Hepatocyte (in vitro differentiated cells): Measurements from ENCODE around the gene NEK4. TPM values are rescaled to one million over a fixed set of nuclear protein-coding genes. Genes with fewer than 3 reads are reported as not detected.
A peak's percentile ranks its signal among the peaks of the same experiment; 100 is the strongest.

Experiments used
- DNase-seq: peaks from one replicate; pipeline ENCODE4 v3.0.0-alpha.2; 2016; ENCODE audit warnings: low spot score
- H2AFZ ChIP-seq: fragments of 200-600 bp; sonication (generic); 2 replicates; pipeline ENCODE4 v1.6.0; 2016; ENCODE audit warnings: antibody characterized with exemption, mild to moderate bottlenecking
- H3K27ac ChIP-seq: fragments of 200-600 bp; sonication (generic); 2 replicates; pipeline ENCODE4 v1.5.1; 2016; ENCODE audit warnings: mild to moderate bottlenecking
- H3K27me3 ChIP-seq: fragments of 200-600 bp; sonication (generic); 2 replicates; pipeline ENCODE4 v1.6.1; 2016
- H3K36me3 ChIP-seq: fragments of 200-600 bp; sonication (generic); replicated peaks from 2 replicates; pipeline ENCODE4 v1.5.1; 2016; ENCODE audit warnings: low read depth; ENCODE audit not compliant: insufficient read depth
- H3K4me1 ChIP-seq: fragments of 200-600 bp; sonication (generic); 2 replicates; pipeline ENCODE4 v1.5.1; 2016; ENCODE audit warnings: mild to moderate bottlenecking, moderate library complexity; ENCODE audit not compliant: insufficient read depth
- H3K4me2 ChIP-seq: fragments of 200-600 bp; sonication (generic); 2 replicates; pipeline ENCODE4 v1.6.0; 2016
- H3K4me3 ChIP-seq: fragments of 200-600 bp; sonication (generic); 2 replicates; pipeline ENCODE4 v1.5.1; 2016; ENCODE audit warnings: mild to moderate bottlenecking
- H3K79me2 ChIP-seq: fragments of 200-600 bp; sonication (generic); 2 replicates; pipeline ENCODE4 v1.6.0; 2017; ENCODE audit warnings: mild to moderate bottlenecking
- H3K9me2 ChIP-seq: fragments of 200-600 bp; sonication (generic); replicated peaks from 2 replicates; pipeline ENCODE4 v1.6.0; 2017; ENCODE audit warnings: mild to moderate bottlenecking; ENCODE audit not compliant: insufficient read depth
- H3K9me3 ChIP-seq: fragments of 200-600 bp; sonication (generic); 2 replicates; pipeline ENCODE4 v1.5.1; 2016; ENCODE audit warnings: low read depth, mild to moderate bottlenecking
- H4K20me1 ChIP-seq: fragments of 200-600 bp; sonication (generic); 2 replicates; pipeline ENCODE4 v1.6.0; 2016; ENCODE audit warnings: mild to moderate bottlenecking; ENCODE audit not compliant: insufficient read depth, poor library complexity, severe bottlenecking
- CTCF ChIP-seq: fragments of 200-600 bp; sonication (generic); IDR thresholded peaks from 2 replicates; pipeline ENCODE4 v1.5.1; 2016; ENCODE audit warnings: antibody characterized with exemption, mild to moderate bottlenecking; ENCODE audit not compliant: poor library complexity
- EZH2 ChIP-seq: fragments of 200-600 bp; sonication (generic); IDR thresholded peaks from 2 replicates; pipeline ENCODE4 v1.6.1; 2016; ENCODE audit warnings: antibody characterized with exemption, mild to moderate bottlenecking, borderline replicate concordance
- EZH2phosphoT487 ChIP-seq: fragments of 200-600 bp; sonication (generic); IDR thresholded peaks from one replicate; pipeline ENCODE4 v1.6.1; 2018; ENCODE audit warnings: antibody characterized with exemption, mild to moderate bottlenecking, low read depth, moderate library complexity; ENCODE audit not compliant: unreplicated experiment, severe bottlenecking
- WGBS: methylation state at CpG from one replicate; pipeline ENCODE4 v1.1.6; 2016; ENCODE audit warnings: low lambda C conversion rate; ENCODE audit errors: missing lambda C conversion rate; 5-methylcytosine and 5-hydroxymethylcytosine counted together
- polyA plus RNA-seq: library from polyadenylated mRNA; unstranded; fragments of >200 nt; fragmentation: Nextera tagmentation; extraction: Ambion mirVana; gene quantifications from 2 replicates; pipeline ENCODE4 v1.2.1, GENCODE V29; 2016
- total RNA-seq: library from RNA; depleted of rRNA; stranded (reverse); fragments of >200 nt; gene quantifications from 2 replicates; pipeline ENCODE4 v1.2.3, GENCODE V29; 2014

NEK4 gene
- total and polyA plus RNA-seq, 2 experiments from 2014 or later: 8.0 to 19.2 TPM

DNA sequence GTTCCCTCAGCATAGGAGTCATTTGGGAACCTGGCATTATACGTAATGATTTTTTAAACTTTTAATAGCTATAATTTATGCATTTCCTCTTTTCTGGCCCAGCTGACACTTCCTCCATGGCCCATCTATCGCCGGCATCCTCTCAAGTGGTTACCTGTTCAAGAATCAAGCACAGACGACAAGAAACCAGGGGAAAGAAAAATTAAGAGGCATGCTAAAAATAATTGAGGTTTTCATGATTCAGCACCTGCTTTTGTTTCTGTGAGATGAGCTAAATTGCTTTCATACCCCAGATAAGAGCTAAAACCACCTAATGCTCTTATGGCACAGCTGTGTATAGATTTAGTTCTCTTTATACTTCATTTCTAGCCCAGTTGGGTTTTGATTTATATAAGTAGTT, 63.2 kb downstream of the NEK4 start:
- H3K4me3 ChIP-seq: no peak overlapping the region
- H3K9me2 ChIP-seq: no peaks in the 10 kb centered on the region
- no peaks in the 10 kb centered on the region for H4K20me1 ChIP-seq
- no peaks in the 10 kb centered on the region for H3K27me3 ChIP-seq
- no peaks in the 10 kb centered on the region for H3K9me3 ChIP-seq
- H3K36me3 ChIP-seq: no peaks in the 10 kb centered on the region
- peak overlapping the region; percentile 97 for H3K4me2 ChIP-seq
- no peak overlapping the region for H2AFZ ChIP-seq
- H3K4me1 ChIP-seq: peaks cover 19% of the 10 kb centered on the region
- TF ChIP-seq EZH2 (no peak), EZH2phosphoT487 (no peak), CTCF (no peak)
- no peak overlapping the region for H3K27ac ChIP-seq
- no peak for DNase-seq
- peaks cover 53% of the 10 kb centered on the region for H3K79me2 ChIP-seq
- 96% methylated on average over 4 of the region's 4 CpGs for WGBS

DNA sequence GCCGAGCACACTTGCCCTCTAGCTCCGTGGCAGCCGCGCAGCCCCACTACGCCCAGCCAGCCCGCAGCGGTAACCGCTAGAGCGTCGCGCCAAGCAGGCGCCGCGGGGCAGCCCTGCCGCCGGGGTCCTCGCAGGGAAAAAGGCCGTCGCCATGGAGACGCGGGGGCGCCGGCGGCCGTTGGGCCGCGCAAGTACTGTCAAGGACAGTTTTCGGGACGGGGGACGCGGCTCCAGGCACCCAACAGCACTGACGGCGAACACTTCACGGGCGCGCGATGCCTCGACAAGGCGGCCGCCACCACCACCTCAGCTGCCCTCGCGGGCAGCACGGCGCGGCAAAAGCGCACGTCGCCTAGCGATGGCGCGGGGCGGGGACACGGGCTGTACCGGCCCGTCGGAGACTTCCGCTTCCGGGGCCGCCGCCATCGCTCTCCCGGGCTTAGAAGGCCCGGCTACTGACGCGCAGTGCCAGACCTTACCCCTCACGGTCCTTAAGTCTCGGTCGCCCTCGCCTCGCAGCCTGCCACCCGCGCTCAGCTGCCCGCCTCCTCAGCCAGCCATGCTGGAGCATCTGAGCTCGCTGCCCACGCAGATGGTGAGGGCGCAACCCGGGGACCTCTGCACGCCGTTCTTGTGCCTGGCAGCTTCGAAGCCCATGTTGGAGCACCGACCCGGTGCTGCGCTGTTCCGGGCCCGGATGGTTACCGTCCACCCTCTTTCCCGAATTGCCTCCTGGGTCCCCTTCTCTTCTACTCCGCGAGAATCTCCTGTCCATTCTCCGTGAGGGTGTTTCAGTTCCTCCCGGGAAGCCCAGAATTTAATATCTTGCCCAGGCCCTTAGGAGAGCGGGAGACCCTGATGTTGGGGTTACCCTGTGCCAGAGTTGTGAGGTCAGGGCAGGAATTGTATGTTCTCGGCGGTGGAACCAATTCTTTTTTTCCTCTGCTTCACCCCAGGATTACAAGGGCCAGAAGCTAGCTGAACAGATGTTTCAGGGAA, 64.8 kb downstream of the NEK4 start, which contains the start of the genes GLT8D1 and SPCS1:
GLT8D1 (minus strand) TSS at position 104 of the 999 bp plus-strand sequence. CDS start 5,331 bp downstream, outside the sequence.
SPCS1 (plus strand) TSS at position 419 of the 999 bp plus-strand sequence; CDS start at position 560, 141 bp downstream.
- peak within 1 kb of the TSS; percentile 97 for H3K4me2 ChIP-seq
- no peaks in the 10 kb centered on the region for H3K36me3 ChIP-seq
- peak; percentile 93 for DNase-seq
- H3K79me2 ChIP-seq: peaks cover 69% of the 10 kb centered on the region
- WGBS: 1% methylated on average over 88 of the region's 94 CpGs
- H2AFZ ChIP-seq: peak within 1 kb of the TSS; percentile 96
- H4K20me1 ChIP-seq: no peaks in the 10 kb centered on the region
- no peaks in the 10 kb centered on the region for H3K9me3 ChIP-seq
- peak within 1 kb of the TSS; percentile 85 for H3K4me3 ChIP-seq
- TF ChIP-seq EZH2 (no peak), CTCF (no peak), EZH2phosphoT487 (no peak)
- H3K4me1 ChIP-seq: peaks cover 19% of the 10 kb centered on the region
- H3K9me2 ChIP-seq: no peaks in the 10 kb centered on the region
- peak within 1 kb of the TSS; percentile 94 for H3K27ac ChIP-seq
- H3K27me3 ChIP-seq: no peaks in the 10 kb centered on the region

GRCh38 chr3:52705438-52705687, 65.4 kb downstream of the NEK4 start:
- H3K9me3 ChIP-seq: no peaks in the 10 kb centered on the region
- no peaks in the 10 kb centered on the region for H3K27me3 ChIP-seq
- H3K36me3 ChIP-seq: no peaks in the 10 kb centered on the region
- H3K9me2 ChIP-seq: no peaks in the 10 kb centered on the region
- peak overlapping the region; percentile 85 for H3K4me3 ChIP-seq
- H3K4me1 ChIP-seq: peaks cover 19% of the 10 kb centered on the region
- WGBS: 1% methylated on average over 25 of the region's 25 CpGs
- H4K20me1 ChIP-seq: no peaks in the 10 kb centered on the region
- H3K27ac ChIP-seq: peak overlapping the region; percentile 94
- DNase-seq: no peak
- TF ChIP-seq CTCF (no peak), EZH2 (no peak), EZH2phosphoT487 (no peak)
- H3K79me2 ChIP-seq: peaks cover 76% of the 10 kb centered on the region
- H2AFZ ChIP-seq: peak overlapping the region; percentile 96
- H3K4me2 ChIP-seq: peak overlapping the region; percentile 97
